Measurements from ENCODE around the gene CDK5. TPM values are rescaled to one million over a fixed set of nuclear protein-coding genes. Genes with fewer than 3 reads are reported as not detected.
"Not testable (repeated sequence)": the region's sequence is repeated elsewhere in the genome, so short reads cannot be mapped to it uniquely, and the experiment has no call there.

Gene CDK5
- total and polyA plus RNA-seq, 2 donors from 2014 or later, result 9.1 to 21.5 TPM

GRCh38 chr7:151012031-151012692 lies 45.5 kb downstream of the CDK5 start:
- TF ChIP-seq, protein P1, sequence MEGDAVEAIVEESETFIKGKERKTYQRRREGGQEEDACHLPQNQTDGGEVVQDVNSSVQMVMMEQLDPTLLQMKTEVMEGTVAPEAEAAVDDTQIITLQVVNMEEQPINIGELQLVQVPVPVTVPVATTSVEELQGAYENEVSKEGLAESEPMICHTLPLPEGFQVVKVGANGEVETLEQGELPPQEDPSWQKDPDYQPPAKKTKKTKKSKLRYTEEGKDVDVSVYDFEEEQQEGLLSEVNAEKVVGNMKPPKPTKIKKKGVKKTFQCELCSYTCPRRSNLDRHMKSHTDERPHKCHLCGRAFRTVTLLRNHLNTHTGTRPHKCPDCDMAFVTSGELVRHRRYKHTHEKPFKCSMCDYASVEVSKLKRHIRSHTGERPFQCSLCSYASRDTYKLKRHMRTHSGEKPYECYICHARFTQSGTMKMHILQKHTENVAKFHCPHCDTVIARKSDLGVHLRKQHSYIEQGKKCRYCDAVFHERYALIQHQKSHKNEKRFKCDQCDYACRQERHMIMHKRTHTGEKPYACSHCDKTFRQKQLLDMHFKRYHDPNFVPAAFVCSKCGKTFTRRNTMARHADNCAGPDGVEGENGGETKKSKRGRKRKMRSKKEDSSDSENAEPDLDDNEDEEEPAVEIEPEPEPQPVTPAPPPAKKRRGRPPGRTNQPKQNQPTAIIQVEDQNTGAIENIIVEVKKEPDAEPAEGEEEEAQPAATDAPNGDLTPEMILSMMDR (IDR thresholded peaks at IDR 0.05; ENCODE audit: borderline replicate concordance, extremely low read depth, insufficient read depth), result no peak
- Histone ChIP-seq H3K9me3 (ENCODE audit: control insufficient read depth in 2 of 3, insufficient read depth in 1 of 3, low read length in 3 of 3) (no peaks in the 10 kb centered on the region), H3K9ac (ENCODE audit: low read length in 3 of 3) (no peak overlapping the region), H3K4me1 (ENCODE audit: control insufficient read depth in 2 of 3, insufficient read depth in 2 of 3, low read depth in 1 of 3, low read length in 3 of 3) (peaks cover 0 to 20% (median 0%) of the 10 kb centered on the region in 3 donors), H3K27me3 (ENCODE audit: control insufficient read depth, insufficient read depth, low read length) (peaks cover 4% of the 10 kb centered on the region), H3K36me3 (ENCODE audit: control insufficient read depth in 2 of 3, insufficient read depth in 3 of 3, low read length in 3 of 3) (no peaks in the 10 kb centered on the region), H3K4me3 (ENCODE audit: low read length in 3 of 3) (no peak overlapping the region), H3K27ac (ENCODE audit: low read depth in 2 of 2, low read length in 2 of 2) (no peak overlapping the region)
- DNase-seq (peak in 1 of 5 donors; percentile 69), FAIRE-seq (no peak)
- intact Hi-C loops (cut with DNase I), result no loop called here

DNA sequence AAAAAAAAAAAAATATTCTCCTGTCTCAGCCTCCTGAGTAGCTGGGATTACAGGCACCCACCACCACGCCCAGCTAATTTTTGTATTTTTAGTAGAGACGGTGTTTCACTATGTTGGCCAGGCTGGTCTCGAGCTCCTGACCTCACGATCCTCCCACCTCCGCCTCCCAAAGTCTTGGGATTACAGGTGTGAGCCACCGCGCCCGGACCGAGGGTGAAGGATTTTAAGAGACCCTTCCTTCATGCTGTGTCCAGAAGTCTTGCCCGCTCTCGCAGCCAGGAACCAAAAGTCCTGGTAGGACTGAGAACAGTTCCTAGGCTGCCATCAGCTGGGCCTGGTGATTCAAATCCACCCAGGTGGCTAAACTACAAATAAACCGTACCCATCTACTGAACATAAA lies 46.1 kb downstream of the CDK5 start:
- H3K4me1 ChIP-seq (ENCODE audit: control insufficient read depth in 2 of 3, insufficient read depth in 2 of 3, low read depth in 1 of 3, low read length in 3 of 3), result peaks cover 0 to 20% (median 0%) of the 10 kb centered on the region in 3 donors
- intact Hi-C loops (cut with DNase I); DNase-seq; FAIRE-seq; H3K27me3 ChIP-seq (ENCODE audit: control insufficient read depth, insufficient read depth, low read length); H3K4me3 ChIP-seq (ENCODE audit: low read length in 3 of 3); H3K9ac ChIP-seq (ENCODE audit: low read length in 3 of 3); H3K36me3 ChIP-seq (ENCODE audit: control insufficient read depth in 2 of 3, insufficient read depth in 3 of 3, low read length in 3 of 3); H3K9me3 ChIP-seq (ENCODE audit: control insufficient read depth in 2 of 3, insufficient read depth in 1 of 3, low read length in 3 of 3); H3K27ac ChIP-seq (ENCODE audit: low read depth in 2 of 2, low read length in 2 of 2): not testable (repeated sequence)

GRCh38 chr7:151011097-151011409 lies 46.6 kb downstream of the CDK5 start:
- no peak overlapping the region for H3K27ac ChIP-seq (ENCODE audit: low read depth in 2 of 2, low read length in 2 of 2)
- H3K4me1 ChIP-seq (ENCODE audit: control insufficient read depth in 2 of 3, insufficient read depth in 2 of 3, low read depth in 1 of 3, low read length in 3 of 3), result peaks cover 0 to 20% (median 0%) of the 10 kb centered on the region in 3 donors
- no peak overlapping the region for H3K4me3 ChIP-seq (ENCODE audit: low read length in 3 of 3)

GRCh38 chr7:151010307-151011096 lies 47.2 kb downstream of the CDK5 start:
- intact Hi-C loops (cut with DNase I), result no loop called here
- H3K4me1 ChIP-seq (ENCODE audit: control insufficient read depth in 2 of 3, insufficient read depth in 2 of 3, low read depth in 1 of 3, low read length in 3 of 3), result peaks cover 0 to 20% (median 0%) of the 10 kb centered on the region in 3 donors
- no peak overlapping the region for H3K9ac ChIP-seq (ENCODE audit: low read length in 3 of 3)
- no peaks in the 10 kb centered on the region for H3K36me3 ChIP-seq (ENCODE audit: control insufficient read depth in 2 of 3, insufficient read depth in 3 of 3, low read length in 3 of 3)
- TF ChIP-seq, protein P1 (IDR thresholded peaks at IDR 0.05; ENCODE audit: borderline replicate concordance, extremely low read depth, insufficient read depth), result no peak
- FAIRE-seq (no peak), DNase-seq (peak; percentile 46 to 84 (median 71))
- peaks cover 3% of the 10 kb centered on the region for H3K27me3 ChIP-seq (ENCODE audit: control insufficient read depth, insufficient read depth, low read length)
- no peak overlapping the region for H3K27ac ChIP-seq (ENCODE audit: low read depth in 2 of 2, low read length in 2 of 2)
- no peak overlapping the region for H3K4me3 ChIP-seq (ENCODE audit: low read length in 3 of 3)
- no peaks in the 10 kb centered on the region for H3K9me3 ChIP-seq (ENCODE audit: control insufficient read depth in 2 of 3, insufficient read depth in 1 of 3, low read length in 3 of 3)

More at GRCh38 chr7:151011097-151011409, 46.6 kb downstream of the CDK5 start:
- intact Hi-C loops (cut with DNase I), result no loop called here
- Histone ChIP-seq H3K27me3 (ENCODE audit: control insufficient read depth, insufficient read depth, low read length) (peaks cover 3% of the 10 kb centered on the region), H3K9ac (ENCODE audit: low read length in 3 of 3) (no peak overlapping the region), H3K9me3 (ENCODE audit: control insufficient read depth in 2 of 3, insufficient read depth in 1 of 3, low read length in 3 of 3) (no peaks in the 10 kb centered on the region), H3K36me3 (ENCODE audit: control insufficient read depth in 2 of 3, insufficient read depth in 3 of 3, low read length in 3 of 3) (no peaks in the 10 kb centered on the region)
- TF ChIP-seq, protein P1 (IDR thresholded peaks at IDR 0.05; ENCODE audit: borderline replicate concordance, extremely low read depth, insufficient read depth), result no peak
- DNase-seq, result peak in 1 of 5 donors; percentile 23
- FAIRE-seq, result no peak
